HG03571 (cell line): ENCODE measurements around the gene C17orf75.

Source experiments
- ATAC-seq: cut with Tn5 transposase; IDR thresholded peaks from one replicate; pipeline ENCODE4 v1.9.1; 2021; ENCODE audit not compliant: unreplicated experiment

The C17orf75 gene

DNA sequence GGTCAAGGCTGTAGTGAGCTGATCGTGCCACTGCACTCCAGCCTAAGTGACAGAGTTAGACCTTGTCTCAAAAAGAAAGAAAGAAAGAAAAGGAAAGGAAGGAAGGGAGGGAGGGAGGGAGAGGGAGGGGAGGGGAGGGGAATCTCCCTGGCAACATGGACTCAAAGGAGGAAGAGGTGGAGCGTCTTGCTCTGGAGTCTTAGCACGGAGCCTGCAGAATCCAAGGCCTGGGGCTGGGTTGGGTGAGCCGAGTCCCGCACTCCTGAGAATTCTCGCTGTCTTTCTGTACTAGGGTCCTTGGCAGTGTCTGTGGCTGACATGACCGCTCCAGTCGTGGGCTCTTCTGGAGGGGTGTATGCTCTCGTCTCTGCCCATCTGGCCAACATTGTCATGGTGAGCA is 36.9 kb downstream of the C17orf75 start:
- no peak for ATAC-seq

DNA sequence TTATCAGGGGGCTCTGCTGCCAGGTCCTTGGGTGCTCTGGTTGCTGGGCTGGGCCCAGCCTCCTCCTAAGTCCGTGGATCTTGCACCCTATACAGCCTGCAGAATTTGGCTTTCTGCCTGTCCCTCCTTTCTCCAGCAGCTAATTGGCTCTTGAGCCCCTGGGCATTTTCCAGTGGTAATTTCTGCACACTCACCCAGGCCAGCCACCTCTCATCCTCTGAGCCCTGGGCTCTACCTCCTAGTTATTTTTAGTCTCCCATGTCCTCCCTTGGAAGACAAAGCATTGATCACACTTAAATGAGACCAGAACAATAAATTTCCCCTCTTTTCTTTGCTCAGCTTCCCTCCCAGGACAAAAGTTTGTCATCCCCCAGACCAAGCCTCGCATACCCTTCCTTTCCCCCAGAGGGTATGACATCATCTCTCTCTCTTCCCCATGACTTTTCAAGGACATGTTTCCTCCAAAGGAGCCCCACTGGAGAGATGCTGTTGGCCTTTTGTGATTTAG is 38.1 kb downstream of the C17orf75 start:
- no peak for ATAC-seq

DNA sequence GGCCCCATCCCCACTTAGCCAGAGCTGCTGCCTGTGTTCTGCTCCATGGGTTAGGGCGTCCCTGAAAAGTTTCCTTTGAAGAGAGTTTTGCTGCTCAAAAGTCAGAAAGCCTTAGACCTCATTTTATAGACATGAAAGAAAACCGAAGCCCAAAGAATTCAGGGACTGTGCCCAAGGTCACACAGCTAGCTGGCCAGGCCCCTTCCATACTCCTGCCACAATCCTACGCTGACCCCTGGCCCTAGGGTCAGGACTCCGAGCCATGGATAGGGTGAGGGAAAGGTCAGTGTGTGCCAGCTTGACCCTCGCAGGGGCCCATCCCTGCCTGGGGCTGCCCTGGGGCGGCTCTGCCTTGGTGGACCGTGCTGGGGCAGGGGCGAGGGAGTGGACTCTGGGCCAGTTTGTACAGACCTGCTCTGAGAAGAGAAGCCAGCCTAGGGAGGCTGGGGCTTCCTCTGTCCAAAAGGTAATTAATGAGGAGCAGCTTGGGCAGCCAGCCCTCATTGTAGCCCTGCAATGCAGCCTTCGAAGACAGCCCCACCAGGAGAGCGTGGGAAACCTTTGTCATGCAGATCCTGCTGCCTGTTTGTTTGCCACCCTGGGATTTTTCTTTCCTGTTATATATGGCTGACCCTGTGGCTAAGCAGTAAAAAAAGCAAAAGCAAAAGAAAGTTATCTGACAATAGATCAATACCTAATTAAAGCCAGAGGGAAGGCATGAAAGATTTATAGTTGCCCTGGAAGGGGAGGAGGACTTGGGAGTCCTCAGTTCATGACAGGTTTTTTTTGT is 38.9 kb downstream of the C17orf75 start:
- no peak for ATAC-seq

- ATAC-seq: no peak
Observed at GRCh38 chr17:32302037-32302436, 39.9 kb downstream of the C17orf75 start.

DNA sequence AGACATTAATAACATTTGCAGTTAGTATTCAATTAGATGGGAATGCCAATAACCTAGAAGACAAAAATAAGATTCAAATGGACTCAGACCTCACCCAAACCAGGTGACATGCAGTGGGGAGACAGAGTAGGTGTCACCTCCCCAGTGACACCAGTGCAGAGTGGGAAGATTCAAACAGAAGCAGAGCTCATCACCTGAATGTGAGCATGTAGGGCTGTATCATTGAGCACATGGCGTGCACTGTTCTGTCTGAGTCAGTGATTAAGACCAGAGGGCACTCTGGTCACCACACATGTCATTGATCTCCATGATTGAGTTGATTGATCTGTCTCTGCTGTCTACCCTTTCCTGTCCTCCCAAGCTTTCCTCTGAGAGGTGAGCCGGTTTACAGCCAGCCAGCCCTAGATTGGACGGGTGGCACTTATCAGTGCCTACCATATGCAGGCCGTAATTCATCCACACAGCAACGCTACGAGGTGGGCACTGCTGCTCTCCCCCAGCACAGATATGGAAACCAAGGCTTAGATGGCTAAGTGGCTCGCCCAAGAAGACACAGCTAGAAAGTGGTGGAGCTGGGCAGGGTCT is 42.3 kb downstream of the C17orf75 start:
- no peak for ATAC-seq

DNA sequence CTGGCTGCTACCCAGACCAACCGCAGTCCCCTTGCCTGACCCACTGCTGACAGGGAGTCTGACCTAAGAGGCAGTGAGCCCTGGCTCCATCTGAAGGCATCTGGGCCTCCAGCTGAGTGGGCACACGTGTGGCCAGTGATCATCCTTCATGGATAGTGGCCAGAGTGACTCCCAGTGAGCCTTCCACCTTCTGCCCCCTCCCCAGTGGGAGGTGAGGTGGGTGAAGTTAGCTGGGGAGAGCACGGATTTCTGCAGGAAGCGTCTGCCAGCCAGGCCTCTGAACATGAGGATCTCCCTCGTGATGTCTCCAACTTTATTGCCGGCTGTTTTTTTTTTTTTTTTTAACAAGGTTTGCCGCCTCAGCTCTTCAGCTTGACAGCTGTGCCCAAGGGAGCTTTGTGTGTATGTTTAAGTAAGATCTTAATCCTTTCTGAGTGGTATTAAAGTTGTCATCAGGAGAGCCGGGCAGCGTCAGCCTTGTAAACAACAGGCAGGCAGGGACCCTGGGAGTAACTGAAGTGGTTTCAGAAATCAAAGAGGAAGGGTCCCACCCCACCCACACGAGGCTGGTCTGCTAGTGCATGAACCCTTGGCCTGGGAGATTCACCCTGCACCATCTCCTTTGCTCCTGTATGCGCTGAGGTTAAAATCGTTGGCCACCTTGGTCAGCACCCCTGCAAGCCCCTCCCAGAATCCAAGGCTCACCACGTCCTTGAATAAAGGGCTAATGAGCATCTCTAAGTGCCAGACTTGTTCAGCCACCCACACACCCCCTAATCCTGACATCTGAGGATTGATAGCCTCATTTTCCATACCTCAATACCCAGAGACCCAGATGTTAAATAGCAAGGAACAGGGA is 43.0 kb downstream of the C17orf75 start:
- no peak for ATAC-seq

DNA sequence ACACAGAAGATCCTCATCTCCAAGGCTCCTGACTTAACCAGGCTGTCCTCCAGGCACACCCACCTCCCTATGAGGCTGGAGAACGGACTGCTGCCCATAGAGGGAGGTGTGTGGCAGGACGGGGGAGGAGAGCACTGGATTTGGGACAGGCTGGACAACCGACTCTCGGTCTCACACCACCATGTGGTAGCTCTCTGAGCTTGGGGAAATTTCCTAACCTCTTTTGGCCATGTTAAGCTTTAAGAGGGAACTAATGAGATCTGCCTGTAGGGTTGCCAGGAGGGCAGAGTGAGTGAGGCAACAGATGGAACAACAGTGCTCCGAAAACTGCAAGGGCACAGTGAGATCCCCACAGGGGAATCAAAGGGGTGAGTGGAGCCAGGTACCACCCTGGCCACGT is 43.7 kb downstream of the C17orf75 start:
- no peak for ATAC-seq

DNA sequence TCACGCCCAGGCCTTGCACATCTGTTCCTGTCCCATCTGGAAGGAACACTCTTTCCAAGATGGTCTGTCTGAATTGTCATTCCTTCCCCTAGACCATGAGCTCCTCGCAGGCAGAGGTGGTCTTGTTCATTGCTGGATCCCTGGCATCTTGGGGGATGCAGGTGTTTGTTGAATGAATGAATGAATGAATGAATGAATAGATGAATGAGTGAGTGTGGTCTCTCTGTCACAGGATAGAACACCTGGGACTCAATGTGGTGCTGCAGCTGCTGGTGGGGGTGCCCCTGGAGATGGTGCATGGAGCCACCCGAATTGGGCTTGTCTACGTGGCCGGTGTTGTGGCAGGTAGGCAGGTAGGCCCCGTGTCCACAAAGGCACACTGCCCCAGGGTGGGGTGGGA is 44.1 kb downstream of the C17orf75 start:
- ATAC-seq: no peak

- ATAC-seq: no peak
Observed at GRCh38 chr17:32297424-32297823, 44.5 kb downstream of the C17orf75 start.

GRCh38 chr17:32292094-32292493 is 49.9 kb downstream of the C17orf75 start:
- no peak for ATAC-seq

- ATAC-seq: no peak
Observed at GRCh38 chr17:32289471-32290070, 52.4 kb downstream of the C17orf75 start.

- no peak for ATAC-seq
Observed at GRCh38 chr17:32288615-32289014, 53.4 kb downstream of the C17orf75 start.

DNA sequence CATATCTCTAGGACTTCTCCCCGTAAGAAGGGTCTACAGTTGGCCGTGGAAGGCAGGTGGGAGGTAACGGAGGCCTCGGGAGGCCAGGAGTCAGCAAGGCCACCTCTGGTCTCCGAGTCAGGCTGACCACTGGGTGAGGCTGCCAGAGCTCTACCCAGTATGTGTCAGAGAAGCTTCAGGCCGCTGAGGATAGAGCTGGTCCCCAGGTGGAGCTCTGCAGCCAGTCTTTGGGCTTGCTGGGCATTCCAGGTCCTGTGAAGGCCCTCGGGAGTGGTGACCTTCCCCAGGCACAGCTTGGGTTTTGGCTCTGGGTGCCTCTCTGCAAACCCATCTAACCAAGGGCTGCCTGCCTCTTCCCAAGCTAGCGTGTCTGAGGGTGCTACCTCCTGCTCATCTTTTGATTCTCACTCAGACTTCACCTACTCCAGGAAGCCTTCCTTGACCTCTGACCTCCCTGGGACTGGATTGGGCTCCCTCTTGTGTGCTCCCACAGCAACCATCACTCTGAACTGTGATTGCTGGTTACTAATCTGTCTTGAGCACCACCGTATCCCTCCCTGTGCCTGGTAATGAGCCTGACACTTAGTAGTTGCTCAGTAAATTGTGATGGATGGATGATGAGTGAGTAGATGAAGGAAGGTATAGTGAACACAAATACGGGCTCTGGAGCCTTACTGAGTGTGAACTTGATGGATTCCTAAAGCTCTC is 54.0 kb downstream of the C17orf75 start:
- ATAC-seq: no peak

DNA sequence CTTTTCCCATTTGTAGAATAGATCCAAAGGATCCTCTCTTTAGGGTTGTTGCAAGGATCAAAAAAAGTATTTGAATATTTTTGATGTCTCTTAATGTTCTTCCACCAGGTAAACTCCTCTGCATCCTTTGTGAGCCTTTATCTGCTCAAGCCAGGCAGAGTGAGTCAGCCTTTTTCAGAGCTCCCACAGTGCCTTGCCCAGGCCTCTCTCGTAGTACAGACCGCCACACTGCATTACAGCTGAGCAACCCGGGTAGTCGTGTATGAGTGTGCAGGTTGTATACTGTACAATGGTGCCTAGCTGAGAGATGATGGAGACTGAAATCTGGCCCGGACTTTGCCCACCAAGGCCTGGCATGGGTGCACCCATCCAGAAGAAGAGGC is 55.5 kb downstream of the C17orf75 start:
- ATAC-seq: no peak

GRCh38 chr17:32285746-32286517 is 56.0 kb downstream of the C17orf75 start:
- no peak for ATAC-seq

DNA sequence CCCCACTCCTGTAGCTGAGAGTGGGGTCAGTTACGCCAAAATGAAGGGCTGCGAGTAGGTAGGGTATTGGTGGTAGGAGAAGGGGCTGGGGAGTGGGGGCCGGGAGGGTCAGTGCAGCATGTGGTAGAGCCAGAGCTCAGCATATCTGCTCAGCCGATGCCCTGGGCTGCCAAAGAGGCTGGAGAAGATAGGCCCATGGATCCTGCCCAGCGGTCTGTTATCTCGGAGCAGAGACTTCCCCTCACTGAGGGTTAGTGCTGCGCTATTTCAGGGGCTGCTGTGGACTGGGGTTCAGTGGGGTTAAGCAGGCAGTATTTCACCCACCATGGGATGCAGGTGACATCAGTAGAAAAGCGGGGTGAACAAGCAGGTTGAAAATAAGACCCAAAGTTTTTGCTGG is 56.7 kb downstream of the C17orf75 start:
- no peak for ATAC-seq

GRCh38 chr17:32283745-32284201 is 58.2 kb downstream of the C17orf75 start:
- no peak for ATAC-seq

DNA sequence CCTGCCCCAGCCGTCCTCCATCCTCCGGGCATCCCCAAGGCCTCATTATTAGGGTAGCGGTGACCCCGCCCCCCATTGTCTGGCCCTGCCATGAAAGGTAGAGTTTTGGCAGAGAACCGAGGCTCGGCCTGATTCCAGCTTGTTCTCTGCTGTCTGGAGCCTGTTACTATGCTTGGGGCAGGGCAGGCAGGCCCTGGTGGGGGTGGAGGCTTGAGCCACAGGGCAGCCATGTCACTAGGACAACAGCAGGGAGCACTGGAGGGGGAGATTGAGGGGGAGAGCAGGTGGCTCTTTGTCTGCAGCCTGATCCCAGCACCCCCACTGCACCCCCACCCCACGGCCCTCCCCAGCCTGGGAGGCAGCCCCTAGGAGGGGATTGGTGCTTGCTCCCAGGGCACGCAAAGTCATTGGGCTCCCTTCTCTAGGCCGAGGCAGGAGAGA is 60.9 kb downstream of the C17orf75 start:
- ATAC-seq: no peak

- ATAC-seq: no peak
Observed at GRCh38 chr17:32279891-32280716, 61.9 kb downstream of the C17orf75 start.
